A204.1 (cell line): ENCODE measurements around the gene PGA5.
"Not testable (repeated sequence)": the region's sequence is repeated elsewhere in the genome, so short reads cannot be mapped to it uniquely, and the experiment has no call there.

ENCODE experiments used
- FAIRE-seq: peaks from 2 replicates; lab custom pipeline; 2012; peaks lifted over from hg19 to GRCh38; lab: Jason Lieb, UNC

Gene PGA5

DNA sequence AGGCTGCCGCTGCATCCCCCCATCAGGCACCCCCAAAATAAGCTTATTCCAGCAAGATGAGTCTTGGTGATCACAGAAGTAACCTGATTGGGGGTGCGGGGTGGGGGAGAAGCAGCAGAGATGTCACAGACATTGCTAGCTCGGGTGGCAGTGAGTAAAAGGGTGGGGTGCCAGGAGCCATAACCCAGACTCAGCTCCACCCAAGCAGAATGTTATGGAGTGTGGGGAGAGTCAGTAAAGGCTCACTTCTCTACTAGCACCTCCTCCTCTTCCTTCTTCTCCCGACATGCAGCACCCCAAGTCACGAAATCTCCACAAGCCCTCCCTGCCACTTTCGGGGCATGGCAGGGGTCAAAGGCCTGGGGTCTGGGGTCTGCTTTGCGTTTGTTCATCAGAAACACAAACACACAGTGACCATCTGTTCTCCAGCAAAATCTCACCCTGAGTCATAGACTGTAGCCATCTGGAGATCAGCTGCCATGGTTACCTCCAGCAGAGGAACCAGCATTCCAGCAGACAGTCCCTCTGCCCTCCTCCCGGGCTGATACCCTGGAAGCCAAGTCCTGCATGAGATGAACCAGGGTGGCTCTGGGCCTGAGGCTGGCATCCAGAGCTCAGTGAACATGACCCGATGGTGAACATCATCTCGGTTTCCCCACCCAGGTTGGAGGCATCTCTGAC lies 14.4 kb upstream of the PGA5 start:
- not testable (repeated sequence) for FAIRE-seq

DNA sequence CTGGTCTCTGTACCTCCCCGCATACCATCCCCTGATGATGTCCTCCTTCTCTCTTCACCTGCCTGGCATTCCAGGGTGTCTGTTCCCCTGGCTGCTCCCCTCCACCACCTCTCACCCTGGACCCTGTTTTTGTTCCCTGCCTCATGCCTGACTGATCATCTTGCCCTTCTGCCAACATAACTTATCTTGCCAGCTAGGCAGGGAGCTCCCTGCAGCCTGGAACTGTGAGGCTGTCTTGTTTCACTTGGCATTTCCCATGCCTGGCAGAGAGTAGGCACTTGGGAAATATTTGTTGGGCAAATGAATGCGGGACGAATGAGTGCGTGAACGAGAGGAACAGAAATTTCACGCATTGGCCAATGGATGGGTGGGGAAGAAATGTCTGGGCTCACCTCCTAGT lies 11.5 kb upstream of the PGA5 start:
- FAIRE-seq: not testable (repeated sequence)

DNA sequence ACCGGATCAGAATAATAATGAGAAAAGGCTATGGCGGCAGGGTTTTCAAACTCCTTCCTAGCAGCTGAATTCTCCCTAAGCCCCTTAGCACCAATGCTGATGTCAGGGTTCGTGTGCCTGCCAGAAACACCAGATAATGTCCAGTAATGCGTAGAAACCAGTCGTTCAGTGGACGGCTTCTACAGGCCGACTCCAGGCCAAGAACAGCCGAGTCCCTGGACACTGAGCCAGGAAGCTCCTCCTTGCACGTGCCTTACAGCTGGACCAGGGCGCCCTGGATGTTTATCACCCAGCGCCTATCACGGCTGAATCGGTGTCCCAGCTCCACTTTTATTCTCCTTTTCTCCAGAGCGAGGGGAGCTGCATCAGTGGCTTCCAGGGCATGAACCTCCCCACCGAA lies 9.9 kb upstream of the PGA5 start:
- not testable (repeated sequence) for FAIRE-seq

DNA sequence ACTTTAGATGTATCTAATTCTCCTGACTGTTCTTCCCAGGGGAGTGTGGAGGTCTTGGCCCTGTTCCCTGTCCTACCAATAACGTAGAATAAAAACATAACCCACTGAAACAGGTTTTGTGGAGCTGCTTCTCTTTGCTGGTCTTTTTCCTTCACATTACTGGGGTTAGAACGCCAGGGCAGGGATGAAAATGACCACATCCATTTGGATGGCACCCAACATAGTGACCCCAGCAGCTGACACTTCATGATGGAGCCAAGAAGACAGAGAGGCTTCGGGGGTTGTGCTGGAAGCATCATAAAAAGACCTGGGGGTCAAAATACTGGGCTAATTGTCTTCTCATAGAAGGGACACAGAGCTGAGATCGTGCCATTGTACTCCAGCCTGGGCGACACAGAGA lies 9.4 kb upstream of the PGA5 start:
- FAIRE-seq: not testable (repeated sequence)

DNA sequence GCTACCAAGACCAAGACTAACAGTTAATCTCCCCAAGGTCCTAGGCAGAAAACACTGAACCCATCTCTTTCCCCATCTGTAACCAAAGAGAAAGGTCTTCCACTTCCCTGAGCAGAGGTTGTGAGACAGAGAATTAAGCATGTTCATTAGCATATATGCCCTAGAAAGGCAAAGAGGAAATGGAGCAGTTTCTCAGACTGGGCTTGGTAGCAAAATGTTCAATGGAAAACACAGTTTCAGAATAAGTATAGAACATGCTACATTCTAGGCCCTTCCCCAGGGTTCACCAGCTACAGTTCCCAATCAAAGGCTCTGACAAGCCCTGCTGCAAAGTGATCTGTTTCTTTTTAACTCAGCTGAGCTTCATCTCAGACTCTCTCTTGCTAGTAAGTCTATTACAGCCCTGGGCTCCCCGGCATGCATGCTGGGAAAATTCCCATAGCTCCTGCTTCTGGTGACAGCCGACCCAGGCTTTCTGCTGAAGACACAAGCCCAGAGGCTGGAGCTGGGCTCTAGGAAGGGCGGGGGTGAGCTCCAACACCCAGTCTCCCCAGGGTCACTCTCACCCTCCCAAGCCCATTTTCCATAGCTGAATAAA lies 8.3 kb upstream of the PGA5 start:
- not testable (repeated sequence) for FAIRE-seq

DNA sequence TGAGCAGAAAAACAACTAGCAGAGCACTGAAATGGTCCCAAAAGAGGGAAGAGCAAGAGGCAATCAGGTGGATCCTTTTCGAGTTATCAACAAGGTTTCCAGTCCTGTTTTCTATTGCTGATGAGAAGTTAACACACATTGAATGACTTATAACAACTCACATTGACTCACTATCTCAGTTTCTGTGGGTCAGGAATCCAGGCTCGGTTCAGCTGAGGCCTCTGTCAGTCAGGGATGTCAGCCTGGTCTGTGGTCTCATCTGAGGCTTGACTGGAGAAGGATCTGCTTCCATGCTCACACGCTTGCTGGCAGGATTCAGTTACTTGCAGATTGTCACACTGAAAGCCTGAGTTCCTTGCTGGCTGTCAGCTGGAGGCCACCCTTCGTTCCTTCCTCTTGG lies 3.8 kb upstream of the PGA5 start:
- FAIRE-seq: not testable (repeated sequence)

DNA sequence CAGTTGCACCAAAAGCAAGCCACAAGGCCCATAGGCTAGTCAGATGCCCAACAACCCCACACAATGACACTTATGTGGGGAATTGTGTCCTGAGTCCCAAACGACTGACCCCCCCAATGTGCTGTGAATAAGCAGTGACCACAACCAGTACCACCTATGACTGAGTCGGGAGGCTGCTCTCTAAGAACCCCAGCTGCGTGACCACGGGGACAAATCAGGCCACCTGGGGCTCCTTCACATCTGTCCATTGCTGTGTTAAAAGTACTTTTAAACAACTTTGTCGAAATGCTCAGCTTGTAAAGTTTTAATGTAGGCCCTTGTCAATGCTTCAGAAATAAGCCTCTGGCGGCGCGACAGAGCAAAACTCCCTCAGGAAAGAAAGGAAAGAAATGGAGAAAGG lies 687 bp upstream of the PGA5 start:
- not testable (repeated sequence) for FAIRE-seq

DNA sequence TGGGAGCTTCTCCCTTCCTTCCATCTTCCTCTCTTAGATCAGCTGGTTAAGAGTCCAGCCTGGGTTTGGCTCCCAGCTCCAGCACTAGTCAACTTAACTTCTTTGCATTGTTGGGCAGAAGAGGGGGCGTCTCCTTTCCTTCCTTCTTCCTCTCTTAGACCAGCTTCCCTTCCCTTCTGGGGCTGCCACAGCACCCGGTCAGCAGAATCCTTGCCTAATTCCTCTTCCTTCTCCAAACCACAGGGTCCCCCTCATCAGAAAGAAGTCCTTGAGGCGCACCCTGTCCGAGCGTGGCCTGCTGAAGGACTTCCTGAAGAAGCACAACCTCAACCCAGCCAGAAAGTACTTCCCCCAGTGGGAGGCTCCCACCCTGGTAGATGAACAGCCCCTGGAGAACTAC lies 551 bp downstream of the PGA5 start:
- FAIRE-seq: not testable (repeated sequence)

DNA sequence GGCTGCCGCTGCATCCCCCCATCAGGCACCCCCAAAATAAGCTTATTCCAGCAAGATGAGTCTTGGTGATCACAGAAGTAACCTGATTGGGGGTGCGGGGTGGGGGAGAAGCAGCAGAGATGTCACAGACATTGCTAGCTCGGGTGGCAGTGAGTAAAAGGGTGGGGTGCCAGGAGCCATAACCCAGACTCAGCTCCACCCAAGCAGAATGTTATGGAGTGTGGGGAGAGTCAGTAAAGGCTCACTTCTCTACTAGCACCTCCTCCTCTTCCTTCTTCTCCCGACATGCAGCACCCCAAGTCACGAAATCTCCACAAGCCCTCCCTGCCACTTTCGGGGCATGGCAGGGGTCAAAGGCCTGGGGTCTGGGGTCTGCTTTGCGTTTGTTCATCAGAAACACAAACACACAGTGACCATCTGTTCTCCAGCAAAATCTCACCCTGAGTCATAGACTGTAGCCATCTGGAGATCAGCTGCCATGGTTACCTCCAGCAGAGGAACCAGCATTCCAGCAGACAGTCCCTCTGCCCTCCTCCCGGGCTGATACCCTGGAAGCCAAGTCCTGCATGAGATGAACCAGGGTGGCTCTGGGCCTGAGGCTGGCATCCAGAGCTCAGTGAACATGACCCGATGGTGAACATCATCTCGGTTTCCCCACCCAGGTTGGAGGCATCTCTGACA lies 4.4 kb downstream of the PGA5 start:
- FAIRE-seq: not testable (repeated sequence)

DNA sequence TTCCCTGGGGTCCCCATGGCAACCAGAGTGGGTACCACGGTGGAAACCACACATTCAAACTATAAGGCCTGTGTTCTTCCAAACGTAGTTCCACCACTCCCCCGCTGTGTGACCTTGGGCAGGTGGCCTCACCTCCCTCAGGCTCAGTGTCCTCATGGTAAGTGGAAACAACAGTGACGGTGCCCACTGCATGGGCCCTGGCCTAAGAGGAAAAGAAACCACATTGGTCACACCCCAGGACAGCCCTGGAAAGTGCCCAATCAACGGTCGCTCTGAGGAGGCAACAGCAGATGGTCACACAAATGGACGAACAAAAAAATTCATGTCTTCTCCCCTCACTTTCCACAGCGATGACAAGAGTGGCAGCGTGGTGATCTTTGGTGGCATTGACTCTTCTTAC lies 7.1 kb downstream of the PGA5 start:
- not testable (repeated sequence) for FAIRE-seq

DNA sequence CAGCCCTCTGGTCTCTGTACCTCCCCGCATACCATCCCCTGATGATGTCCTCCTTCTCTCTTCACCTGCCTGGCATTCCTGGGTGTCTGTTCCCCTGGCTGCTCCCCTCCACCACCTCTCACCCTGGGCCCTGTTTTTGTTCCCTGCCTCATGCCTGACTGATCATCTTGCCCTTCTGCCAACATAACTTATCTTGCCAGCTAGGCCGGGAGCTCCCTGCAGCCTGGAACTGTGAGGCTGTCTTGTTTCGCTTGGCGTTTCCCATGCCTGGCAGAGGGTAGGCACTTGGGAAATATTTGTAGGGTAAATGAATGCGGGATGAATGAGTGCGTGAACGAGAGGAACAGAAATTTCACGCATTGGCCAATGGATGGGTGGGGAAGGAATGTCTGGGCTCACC lies 8.2 kb downstream of the PGA5 start:
- FAIRE-seq: not testable (repeated sequence)

DNA sequence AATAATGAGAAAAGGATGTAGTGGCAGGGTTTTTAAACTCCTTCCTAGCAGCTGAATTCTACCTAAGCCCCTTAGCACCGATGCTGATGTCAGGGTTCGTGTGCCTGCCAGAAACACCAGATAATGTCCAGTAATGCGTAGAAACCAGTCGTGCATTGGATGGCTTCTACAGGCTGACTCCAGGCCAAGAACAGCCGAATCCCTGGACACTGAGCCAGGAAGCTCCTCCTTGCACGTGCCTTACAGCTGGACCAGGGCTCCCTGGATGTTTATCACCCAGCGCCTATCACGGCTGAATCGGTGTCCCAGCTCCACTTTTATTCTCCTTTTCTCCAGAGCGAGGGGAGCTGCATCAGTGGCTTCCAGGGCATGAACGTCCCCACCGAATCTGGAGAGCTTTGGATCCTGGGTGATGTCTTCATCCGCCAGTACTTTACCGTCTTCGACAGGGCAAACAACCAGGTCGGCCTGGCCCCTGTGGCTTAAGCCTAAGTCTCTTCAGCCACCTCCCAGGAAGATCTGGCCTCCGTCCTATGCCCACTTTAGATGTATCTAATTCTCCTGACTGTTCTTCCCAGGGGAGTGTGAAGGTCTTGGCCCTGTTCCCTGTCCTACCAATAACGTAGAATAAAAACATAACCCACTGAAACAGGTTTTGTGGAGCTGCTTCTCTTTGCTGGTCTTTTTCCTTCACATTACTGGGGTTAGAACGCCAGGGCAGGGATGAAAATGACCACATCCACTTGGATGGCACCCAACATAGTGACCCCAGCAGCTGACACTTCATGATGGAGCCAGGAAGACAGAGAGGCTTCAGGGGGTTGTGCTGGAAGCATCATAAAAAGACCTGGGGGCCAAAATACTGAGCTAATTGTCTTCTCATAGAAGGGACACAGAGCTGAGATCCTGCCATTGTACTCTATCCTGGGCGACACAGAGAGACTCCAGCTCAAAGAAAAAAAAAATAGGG lies 10.1 kb downstream of the PGA5 start:
- FAIRE-seq: not testable (repeated sequence)

DNA sequence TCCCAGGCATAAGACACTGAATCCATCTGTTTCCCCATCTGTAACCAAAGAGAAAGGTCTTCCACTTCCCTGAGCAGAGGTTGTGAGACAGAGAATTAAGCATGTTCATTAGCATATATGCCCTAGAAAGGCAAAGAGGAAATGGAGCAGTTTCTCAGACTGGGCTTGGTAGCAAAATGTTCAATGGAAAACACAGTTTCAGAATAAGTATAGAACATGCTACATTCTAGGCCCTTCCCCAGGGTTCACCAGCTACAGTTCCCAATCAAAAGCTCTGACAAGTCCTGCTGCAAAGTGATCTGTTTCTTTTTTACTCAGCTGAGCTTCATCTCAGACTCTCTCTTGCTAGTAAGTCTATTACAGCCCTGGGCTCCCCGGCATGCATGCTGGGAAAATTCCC lies 11.4 kb downstream of the PGA5 start:
- not testable (repeated sequence) for FAIRE-seq

DNA sequence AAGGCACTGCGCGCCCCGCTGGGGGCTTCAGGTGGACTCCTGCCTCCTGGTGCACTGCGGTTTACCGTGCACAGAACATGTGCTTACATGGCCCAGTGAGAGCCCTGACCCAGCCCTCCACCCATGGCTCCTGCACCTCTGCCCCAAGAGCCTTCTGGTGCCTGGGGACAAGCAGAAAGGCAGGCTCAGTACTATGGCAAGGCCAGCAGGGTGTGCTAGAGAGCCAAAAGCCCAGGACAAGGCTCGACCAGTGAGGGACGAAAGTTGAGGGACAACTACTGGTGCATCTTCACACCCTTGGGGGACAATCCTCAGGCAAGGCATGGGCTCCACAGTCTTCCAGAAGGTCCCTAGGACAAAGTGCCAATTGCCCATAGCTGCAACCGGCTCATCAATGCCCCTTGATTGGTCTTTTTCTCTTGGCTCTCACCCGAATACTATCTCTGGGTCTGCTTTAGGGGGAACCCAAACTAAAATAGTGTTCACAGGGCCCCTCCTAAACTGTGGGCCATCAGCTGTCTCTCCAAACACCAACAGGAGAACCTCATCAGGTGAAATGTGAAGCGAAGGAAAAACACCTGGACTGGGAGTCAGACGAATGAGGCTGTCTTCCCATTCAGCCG lies 13.5 kb downstream of the PGA5 start:
- no peak for FAIRE-seq

DNA sequence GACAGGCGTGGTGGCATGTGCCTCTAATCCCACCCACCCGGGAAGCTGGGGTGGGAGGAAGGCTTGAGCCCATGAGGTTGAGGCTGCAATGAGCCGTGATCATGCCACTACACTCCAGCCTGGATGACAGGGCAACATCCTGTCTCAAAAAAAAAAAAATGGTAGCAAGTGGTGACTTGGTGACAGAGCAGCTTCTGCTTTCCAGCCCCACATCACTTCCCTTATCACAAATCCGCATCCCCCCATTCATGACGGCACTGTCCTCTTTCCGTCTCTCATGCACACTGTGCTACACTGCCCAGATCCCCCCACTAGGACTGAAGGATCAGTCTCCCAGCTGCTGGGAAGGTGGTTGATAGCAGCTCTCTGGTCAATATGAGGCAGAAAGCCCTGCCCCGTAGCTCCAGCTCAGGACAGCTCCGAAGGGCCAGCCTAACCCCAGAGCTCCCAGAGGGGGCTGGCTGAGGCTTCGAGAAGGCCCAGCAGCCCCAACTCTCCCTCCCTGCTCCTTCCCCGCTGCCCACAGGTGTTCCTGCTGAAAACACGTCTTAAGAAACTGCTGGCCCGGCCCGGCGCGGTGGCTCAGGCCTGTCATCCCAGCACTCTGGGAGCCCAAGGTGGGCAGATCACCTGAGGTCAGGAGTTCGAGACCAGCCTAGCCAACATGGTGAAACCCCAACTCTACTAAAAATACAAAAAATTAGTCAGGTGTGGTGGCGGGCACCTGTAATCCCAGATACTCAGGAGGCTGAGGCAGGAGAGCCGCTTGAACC lies 15.9 kb downstream of the PGA5 start:
- no peak for FAIRE-seq

DNA sequence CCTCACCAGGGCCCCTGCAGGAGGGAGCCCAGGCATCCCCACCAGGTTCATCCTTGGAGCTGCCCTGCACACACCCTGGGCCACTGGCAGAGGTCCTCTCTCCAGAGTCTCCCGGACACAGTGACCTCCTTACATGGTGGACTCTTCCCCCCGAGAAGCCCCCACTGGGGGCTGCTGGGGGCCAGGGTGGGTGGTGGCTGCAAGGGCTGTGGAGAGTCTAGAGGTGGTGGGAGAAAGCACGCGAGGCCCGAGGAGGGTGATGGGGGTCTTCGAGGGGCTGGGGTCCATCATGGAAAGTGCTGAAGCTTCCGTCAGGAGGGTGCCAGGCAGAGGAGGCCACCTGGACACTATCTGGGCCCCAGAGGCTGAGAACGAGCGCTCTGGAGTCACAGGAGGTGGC lies 17.6 kb downstream of the PGA5 start:
- no peak for FAIRE-seq

DNA sequence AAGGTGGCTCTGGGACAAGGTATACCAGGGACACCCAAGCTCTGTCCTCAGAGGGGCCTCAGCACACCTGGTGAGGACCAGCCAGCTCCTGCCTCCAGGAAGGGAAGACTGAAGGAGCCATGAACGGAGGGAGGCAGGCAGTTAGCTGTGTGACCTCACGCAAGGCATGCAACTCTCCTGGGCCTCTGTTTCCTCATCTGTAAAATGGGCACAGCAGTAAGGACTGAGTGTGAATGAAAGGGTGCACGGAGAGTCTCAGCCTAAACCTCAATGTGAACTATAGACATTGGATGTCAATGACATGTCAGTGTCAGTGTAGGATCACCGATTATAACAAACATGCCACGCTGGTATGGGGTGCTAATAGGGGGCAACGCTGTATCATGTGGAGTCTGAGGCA lies 18.4 kb downstream of the PGA5 start:
- no peak for FAIRE-seq

DNA sequence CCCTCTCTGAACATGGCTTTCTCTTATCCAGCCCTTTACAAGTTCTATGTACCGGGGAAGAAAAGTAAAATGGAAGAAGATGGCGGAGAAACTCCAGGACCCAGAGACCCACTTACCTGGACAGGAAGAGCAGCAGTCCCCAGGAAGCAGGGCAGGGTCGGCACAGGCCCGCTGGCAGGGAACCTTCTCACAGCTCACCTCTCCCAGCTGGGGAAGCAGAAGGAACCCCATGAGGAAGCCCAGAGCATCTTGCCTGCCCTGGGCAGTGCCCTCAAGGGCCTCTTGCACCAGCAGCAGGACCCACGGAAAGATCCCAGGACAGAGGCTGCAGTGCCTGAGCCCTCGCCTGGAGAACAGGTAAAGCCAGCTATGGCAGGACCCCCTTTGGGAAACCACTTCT lies 23.4 kb downstream of the PGA5 start:
- FAIRE-seq: no peak

DNA sequence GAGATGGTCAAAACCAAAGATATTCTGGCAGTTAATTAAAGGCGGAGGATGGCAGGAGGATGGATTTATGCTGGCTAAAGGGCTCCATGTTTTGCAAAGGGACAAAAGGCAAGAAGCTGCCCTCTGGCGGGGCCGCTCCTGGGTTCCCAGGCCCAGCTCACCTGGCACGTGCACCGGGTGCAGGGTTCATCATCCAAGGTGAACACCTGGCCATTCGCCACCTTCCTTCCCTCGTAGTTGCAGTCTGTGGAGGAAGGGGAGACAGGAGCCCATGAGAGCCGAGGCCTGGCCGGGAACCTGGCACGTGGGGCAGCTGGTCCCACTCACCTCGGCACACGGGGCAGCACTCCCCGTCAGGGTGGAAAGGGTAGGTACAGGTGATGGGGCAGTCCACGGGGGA lies 23.8 kb downstream of the PGA5 start:
- FAIRE-seq: no peak

DNA sequence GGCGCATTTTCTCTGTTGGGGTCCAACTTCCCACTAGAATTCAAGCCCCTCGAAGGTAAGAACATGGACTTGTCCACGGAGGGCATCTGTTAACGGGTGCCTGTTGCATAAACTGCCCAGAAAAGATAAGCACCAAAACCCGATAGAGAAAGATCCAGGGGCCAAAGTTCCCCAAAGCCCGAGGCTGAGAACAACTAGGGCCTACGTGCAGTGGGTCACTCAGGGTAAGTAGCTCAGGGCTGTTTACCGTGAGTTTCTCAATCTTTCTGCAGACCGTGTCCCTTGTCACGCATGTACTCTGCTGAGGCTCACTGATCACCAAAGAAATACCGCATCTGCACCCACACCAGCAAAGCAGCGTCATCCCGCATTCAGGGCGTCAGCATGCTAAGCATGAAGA lies 24.4 kb downstream of the PGA5 start:
- FAIRE-seq: no peak

DNA sequence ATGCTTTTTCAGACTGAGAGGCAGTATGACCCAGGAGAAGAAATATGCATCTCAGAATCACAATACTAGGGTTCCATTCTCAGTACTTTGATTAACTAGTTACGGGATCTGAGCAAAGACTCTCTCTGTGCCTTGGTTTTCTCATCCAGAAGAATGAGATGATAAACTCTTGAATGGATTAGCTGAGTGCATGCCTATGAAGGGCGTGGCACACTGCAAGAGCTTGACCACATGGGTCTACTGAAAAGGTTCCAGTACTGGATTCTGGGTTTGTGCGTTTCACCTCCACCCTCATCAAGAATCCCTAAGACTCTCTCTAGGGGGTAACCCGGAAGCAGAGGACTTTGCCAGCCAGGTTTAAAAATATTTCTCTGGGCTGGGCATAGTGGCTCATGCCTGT lies 25.6 kb downstream of the PGA5 start:
- no peak for FAIRE-seq
